ENCODE measurements around the gene SDE2.

Gene SDE2

DNA sequence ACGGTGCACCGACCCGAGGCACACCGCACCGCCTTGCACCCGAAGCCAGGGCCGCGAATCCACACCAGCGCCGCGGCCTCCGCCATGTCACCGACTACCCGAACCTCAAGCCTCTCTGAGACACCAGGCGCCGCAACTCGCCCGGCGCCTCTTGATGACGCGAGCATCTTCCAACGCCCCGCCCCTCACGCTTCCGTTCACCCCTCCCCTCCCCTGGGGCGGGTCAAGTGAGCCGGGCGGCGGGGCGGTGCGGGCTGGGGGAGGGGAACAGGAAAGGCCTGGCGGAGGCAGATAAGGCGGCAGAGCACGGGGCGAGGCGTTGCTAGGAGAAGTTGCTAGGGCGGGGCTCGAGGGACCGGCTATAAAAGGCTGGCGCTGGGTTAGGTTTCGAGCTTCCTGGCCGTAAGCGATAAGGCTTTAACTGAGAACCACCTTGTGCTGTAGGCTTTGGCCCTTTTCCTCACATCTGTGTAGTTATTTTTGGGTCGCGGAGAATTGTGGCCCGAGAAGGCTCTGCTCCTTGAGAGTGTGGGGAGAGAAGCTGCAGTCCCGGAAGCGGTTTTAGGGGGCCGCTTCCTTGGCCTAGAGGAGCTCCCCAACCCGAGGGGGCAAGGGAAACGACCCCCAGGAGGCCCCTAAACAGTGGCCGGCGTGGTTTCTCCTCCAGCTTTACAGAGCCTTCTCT lies at the start of gene SDE2:
SDE2 (minus strand) TSS at position 117 of the 685 bp plus-strand sequence; CDS start at position 86, 31 bp downstream.
- peak within 1 kb of the TSS; percentile 100 for H3K4me3 Mint-ChIP-seq
- peak; percentile 72 for ATAC-seq (ENCODE audit: low read depth)
- H3K4me1 Mint-ChIP-seq: peaks cover 42% of the 10 kb centered on the region
- H3K36me3 Mint-ChIP-seq: peaks cover 11% of the 10 kb centered on the region
- peak; percentile 98 to 100 for DNase-seq (ENCODE audit: low spot score in 2 of 2)
- no peaks in the 10 kb centered on the region for H3K27me3 Mint-ChIP-seq
- H3K27ac Mint-ChIP-seq: peak within 1 kb of the TSS; percentile 100
- no peaks in the 10 kb centered on the region for H3K9me3 Mint-ChIP-seq

DNA sequence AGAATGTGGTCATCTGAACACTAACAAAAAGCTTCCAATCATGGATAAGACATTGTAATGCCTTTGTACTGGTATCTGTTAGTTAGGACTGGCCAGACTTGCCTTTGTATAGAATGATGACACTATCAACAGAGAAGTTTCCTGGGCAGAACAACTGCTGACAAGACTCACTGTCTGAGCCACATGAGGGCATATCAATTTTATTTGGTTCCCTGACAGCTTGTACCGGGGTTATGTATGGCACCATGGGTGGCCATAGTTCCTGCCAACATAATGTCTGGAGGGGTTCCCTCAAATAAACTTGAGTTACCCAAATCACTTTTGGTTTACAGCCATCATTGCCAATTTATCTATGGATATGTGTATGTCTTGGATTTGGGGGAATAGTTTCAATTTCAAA lies 49.7 kb upstream of the SDE2 start:
- H3K4me1 Mint-ChIP-seq: peaks cover under 1% of the 10 kb centered on the region
- H3K36me3 Mint-ChIP-seq: peaks cover 10% of the 10 kb centered on the region
- no peak overlapping the region for H3K4me3 Mint-ChIP-seq
- ATAC-seq (ENCODE audit: low read depth) (no peak), DNase-seq (ENCODE audit: low spot score in 2 of 2) (no peak)
- H3K9me3 Mint-ChIP-seq: no peaks in the 10 kb centered on the region
- H3K27ac Mint-ChIP-seq: no peak overlapping the region
- no peaks in the 10 kb centered on the region for H3K27me3 Mint-ChIP-seq

DNA sequence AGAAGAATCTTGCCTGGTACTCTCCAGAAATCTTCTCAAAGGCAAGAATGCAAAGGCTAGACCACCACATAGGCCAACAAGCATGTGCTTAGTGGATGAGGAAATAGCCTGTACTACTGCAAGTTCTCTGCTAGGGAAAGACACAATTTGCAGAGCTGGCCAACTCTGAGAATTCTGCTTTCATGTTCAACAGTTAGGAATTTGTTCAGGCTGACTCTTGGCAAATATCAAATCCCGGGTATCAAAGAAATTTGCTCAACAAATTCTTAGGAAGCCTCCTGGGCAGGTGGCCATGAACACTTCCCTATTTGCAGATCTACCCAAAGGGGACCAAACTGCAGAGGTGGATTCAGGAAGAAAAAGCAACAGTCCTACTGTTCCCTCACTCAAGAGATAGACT lies 48.4 kb upstream of the SDE2 start:
- ATAC-seq (ENCODE audit: low read depth) (no peak), DNase-seq (ENCODE audit: low spot score in 2 of 2) (no peak)
- peaks cover 3% of the 10 kb centered on the region for H3K4me1 Mint-ChIP-seq
- H3K27ac Mint-ChIP-seq: no peak overlapping the region
- peaks cover 7% of the 10 kb centered on the region for H3K36me3 Mint-ChIP-seq
- no peaks in the 10 kb centered on the region for H3K27me3 Mint-ChIP-seq
- H3K9me3 Mint-ChIP-seq: no peaks in the 10 kb centered on the region
- H3K4me3 Mint-ChIP-seq: no peak overlapping the region

DNA sequence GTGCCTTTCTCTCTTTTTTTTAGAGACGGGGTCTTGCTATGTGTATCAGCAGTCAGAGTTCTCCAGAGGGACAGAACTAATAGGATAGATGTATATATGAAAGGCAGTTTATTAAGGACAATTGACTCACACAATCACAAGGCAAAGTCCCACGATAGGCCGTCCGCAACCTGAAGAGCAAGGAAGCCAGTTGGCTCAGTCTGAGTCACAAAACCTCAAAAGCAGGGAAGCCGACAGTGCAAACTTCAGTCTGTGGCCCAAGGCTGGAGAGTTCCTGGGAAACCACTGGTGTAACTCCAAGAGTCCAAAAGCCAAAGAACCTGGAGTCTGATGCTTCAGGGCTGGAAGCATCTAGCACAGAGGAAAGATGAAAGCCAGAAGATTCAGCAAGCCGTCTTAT lies 47.1 kb upstream of the SDE2 start:
- peaks cover 3% of the 10 kb centered on the region for H3K4me1 Mint-ChIP-seq
- H3K9me3 Mint-ChIP-seq: no peaks in the 10 kb centered on the region
- DNase-seq (ENCODE audit: low spot score in 2 of 2) (no peak), ATAC-seq (ENCODE audit: low read depth) (no peak)
- H3K36me3 Mint-ChIP-seq: peaks cover 6% of the 10 kb centered on the region
- no peak overlapping the region for H3K27ac Mint-ChIP-seq
- H3K27me3 Mint-ChIP-seq: no peaks in the 10 kb centered on the region
- no peak overlapping the region for H3K4me3 Mint-ChIP-seq

DNA sequence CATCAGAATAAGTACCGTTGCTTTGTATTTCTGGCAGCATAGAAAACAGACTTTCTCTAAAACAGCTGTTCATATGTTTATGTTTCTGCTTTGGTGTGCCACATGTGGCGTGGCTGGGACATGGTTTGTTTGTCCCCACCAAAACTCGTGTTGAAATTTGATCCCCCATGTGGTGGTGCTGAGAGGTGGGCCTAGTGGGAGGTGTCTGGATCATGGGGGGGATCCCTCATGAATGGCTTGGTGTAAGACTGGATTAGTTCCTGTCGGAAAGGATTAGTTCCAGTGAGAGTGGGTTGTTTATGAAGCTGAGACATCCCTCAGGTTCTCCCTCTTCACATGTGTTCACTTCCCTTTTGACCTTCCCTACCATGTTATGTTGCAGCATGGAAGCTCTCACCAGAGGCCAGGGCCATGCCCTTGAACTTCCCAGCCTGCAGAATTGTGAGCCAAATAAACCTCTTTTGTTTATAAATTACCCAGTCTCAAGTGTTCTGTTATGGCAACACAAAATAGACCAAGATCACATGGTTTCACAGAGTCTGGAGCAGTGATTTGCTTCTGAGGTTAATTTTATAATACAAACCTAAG lies 45.5 kb upstream of the SDE2 start:
- Mint-ChIP-seq H3K9me3 (no peaks in the 10 kb centered on the region), H3K4me3 (no peak overlapping the region), H3K36me3 (peaks cover 4% of the 10 kb centered on the region), H3K27ac (no peak overlapping the region), H3K4me1 (peaks cover 3% of the 10 kb centered on the region), H3K27me3 (no peaks in the 10 kb centered on the region)
- ATAC-seq (ENCODE audit: low read depth) (no peak), DNase-seq (ENCODE audit: low spot score in 2 of 2) (no peak)

DNA sequence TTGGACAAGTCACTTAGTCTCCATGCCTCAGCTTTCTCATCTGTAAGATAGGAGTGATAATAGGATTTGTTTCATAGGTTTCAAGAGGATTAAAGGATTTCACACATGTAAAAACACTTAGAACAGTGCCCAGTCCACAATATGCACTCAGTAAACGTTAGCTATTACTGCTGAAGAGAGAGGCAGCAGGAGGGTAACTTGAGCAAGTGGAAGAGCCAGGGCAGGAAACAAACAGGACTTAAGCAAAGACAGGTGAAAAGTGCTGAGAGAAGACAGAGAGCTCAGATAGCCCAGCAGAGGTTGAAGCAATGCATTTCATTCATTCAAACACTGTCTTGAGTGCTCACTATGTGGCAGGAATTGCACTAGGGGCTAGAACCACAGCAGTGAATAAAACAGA lies 42.3 kb upstream of the SDE2 start:
- peaks cover 3% of the 10 kb centered on the region for H3K4me1 Mint-ChIP-seq
- no peak overlapping the region for H3K4me3 Mint-ChIP-seq
- DNase-seq (ENCODE audit: low spot score in 2 of 2) (no peak), ATAC-seq (ENCODE audit: low read depth) (no peak)
- no peaks in the 10 kb centered on the region for H3K9me3 Mint-ChIP-seq
- no peaks in the 10 kb centered on the region for H3K27me3 Mint-ChIP-seq
- H3K27ac Mint-ChIP-seq: no peak overlapping the region
- H3K36me3 Mint-ChIP-seq: peaks cover 4% of the 10 kb centered on the region

DNA sequence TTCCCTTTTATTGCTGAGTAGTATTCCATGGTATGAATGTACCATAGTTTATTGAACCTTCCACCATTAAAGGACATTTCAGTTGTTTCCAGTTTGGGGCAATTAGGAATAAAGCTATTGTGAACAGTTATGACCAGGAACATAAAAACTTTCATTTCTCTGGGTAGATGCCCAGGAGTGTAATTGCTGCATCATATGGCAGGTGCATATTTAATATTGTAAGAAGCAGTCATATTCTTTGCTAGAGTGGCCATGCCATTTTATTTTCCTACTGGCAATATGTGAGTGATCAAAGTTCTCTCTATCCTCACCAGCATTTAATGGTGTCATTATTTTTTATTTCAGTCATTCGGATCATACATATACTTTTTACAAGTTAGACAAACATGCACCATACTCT lies 39.5 kb upstream of the SDE2 start:
- H3K27me3 Mint-ChIP-seq: no peaks in the 10 kb centered on the region
- H3K9me3 Mint-ChIP-seq: no peaks in the 10 kb centered on the region
- no peak for ATAC-seq (ENCODE audit: low read depth)
- H3K27ac Mint-ChIP-seq: no peak overlapping the region
- H3K36me3 Mint-ChIP-seq: no peaks in the 10 kb centered on the region
- H3K4me1 Mint-ChIP-seq: peaks cover under 1% of the 10 kb centered on the region
- no peak for DNase-seq (ENCODE audit: low spot score in 2 of 2)
- H3K4me3 Mint-ChIP-seq: no peak overlapping the region

DNA sequence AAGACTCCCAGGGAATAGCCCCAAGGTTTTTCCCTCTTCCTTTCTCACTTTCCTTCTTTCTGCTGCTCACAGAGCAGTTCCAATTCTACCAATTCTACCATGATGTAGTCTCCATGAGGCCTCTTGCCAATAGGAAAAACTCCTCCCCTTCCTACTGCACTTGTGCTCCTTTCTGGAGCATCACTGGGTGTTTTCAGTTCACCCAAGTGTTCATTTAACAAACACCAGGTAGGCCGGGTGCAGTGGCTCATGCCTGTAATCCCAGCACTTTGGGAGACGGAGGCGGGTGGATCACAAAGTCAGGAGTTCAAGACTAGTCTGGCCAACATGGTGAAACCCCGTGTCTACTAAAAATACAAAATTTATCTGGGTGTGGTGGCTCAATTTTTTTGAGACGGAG lies 36.8 kb upstream of the SDE2 start:
- Mint-ChIP-seq H3K4me1 (peaks cover 5% of the 10 kb centered on the region), H3K27me3 (no peaks in the 10 kb centered on the region), H3K9me3 (no peaks in the 10 kb centered on the region), H3K4me3 (no peak overlapping the region), H3K36me3 (no peaks in the 10 kb centered on the region), H3K27ac (peak overlapping the region; percentile 54)
- no peak for DNase-seq (ENCODE audit: low spot score in 2 of 2)
- ATAC-seq (ENCODE audit: low read depth): no peak

DNA sequence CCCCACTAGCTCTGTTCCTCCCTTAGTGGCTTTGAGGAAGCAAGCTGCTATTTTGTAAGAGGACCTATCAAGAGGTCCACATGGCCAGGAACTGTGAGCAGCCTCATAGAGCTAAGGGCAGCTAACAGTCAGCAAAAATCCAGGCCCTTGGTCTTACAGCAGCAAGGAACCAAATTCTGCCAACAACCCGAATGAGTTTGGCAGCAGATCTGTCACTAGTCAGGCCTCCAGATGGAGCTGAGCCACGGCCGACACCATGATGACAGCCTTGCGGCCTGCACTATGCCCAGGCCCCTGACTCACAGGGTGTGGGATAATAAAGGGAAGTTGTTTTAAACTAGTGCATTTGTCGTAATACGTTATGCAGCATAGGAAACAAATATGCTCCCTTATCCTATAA lies 35.3 kb upstream of the SDE2 start:
- no peak for DNase-seq (ENCODE audit: low spot score in 2 of 2)
- H3K9me3 Mint-ChIP-seq: no peaks in the 10 kb centered on the region
- no peaks in the 10 kb centered on the region for H3K27me3 Mint-ChIP-seq
- H3K4me1 Mint-ChIP-seq: peaks cover 12% of the 10 kb centered on the region
- H3K4me3 Mint-ChIP-seq: no peak overlapping the region
- H3K36me3 Mint-ChIP-seq: no peaks in the 10 kb centered on the region
- ATAC-seq (ENCODE audit: low read depth): no peak
- no peak overlapping the region for H3K27ac Mint-ChIP-seq

DNA sequence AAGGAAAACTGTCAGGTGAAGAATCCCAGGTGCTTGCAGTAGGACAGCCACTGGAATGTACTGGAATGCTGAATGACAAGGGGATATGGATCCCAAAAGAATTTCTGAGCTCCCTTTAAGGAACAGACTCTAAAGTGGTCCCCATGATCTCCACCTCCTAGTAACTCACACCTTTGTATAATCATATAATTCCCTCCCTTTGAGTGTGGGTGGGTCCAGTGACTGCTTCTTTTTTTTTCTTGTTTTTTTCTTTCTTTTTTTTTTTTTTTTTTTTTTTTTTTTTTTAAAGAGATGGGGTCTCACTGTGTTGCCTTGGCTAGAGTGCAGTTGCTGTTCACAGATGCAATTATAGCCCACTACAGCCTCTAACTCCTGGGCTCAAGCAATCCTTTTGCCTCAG lies 34.8 kb upstream of the SDE2 start:
- Mint-ChIP-seq H3K36me3 (no peaks in the 10 kb centered on the region), H3K4me3 (no peak overlapping the region), H3K9me3 (no peaks in the 10 kb centered on the region), H3K27me3 (no peaks in the 10 kb centered on the region), H3K27ac (no peak overlapping the region), H3K4me1 (peaks cover 15% of the 10 kb centered on the region)
- no peak for DNase-seq (ENCODE audit: low spot score in 2 of 2)
- no peak for ATAC-seq (ENCODE audit: low read depth)

DNA sequence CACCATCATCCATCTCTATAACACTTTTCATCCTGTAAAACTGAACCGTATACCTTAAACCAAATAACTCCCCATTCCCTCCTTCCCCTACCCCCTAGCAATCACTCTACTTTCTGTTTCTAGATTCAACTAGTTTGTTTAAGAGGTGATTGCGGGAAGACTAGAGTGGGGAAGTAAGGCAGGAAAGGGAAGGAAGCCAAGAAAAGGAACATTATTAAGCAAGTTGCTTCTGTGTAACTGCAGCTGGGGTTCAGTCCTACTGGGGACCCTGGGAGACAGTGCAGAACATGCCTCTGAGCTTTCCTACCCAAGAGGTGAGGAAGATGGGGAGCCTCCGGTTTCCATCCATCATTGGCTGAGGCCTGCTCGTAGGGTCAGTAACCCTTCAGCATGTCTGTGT lies 34.4 kb upstream of the SDE2 start:
- H3K27me3 Mint-ChIP-seq: no peaks in the 10 kb centered on the region

DNA sequence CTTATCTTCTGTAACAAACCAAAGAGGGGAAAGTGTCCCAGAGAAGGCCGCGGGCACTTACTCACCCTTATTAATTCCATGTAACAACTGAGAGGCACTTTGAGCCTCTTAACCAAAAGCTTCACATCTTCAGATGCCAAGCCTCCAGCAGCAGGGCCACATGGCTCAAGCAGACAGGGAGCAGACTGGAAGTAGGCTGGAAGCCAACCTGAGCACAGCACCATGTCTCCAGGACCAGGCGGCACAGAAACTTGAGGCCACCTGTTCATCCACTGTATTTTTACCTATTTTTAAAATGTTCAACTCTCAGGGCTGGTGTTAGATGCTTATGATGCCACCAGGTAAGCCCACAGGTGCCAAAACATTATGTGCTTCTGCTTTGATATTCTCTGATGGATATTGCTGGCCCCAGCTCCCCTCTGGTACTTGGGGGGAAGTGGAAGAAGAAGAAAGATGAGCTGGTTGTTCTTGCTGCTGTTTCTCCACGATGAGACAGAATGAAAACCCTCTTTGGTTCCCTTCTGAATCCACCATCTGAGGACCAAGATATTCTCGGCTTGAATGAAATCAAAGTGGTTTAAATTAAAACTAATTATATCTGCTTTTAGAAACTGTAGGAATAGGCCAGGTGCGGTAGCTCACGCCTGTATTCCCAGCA lies 30.6 kb upstream of the SDE2 start:
- H3K4me1 Mint-ChIP-seq: peaks cover 17% of the 10 kb centered on the region
- peak overlapping the region; percentile 96 for H3K27ac Mint-ChIP-seq
- H3K27me3 Mint-ChIP-seq: no peaks in the 10 kb centered on the region
- no peak for ATAC-seq (ENCODE audit: low read depth)
- no peak for DNase-seq (ENCODE audit: low spot score in 2 of 2)
- no peaks in the 10 kb centered on the region for H3K36me3 Mint-ChIP-seq
- no peaks in the 10 kb centered on the region for H3K9me3 Mint-ChIP-seq
- H3K4me3 Mint-ChIP-seq: no peak overlapping the region

More for the DNA sequence above, 34.4 kb upstream of the SDE2 start:
- Mint-ChIP-seq H3K4me3 (no peak overlapping the region), H3K36me3 (no peaks in the 10 kb centered on the region), H3K9me3 (no peaks in the 10 kb centered on the region), H3K27ac (no peak overlapping the region), H3K4me1 (peaks cover 17% of the 10 kb centered on the region)
- ATAC-seq (ENCODE audit: low read depth) (no peak), DNase-seq (ENCODE audit: low spot score in 2 of 2) (no peak)

DNA sequence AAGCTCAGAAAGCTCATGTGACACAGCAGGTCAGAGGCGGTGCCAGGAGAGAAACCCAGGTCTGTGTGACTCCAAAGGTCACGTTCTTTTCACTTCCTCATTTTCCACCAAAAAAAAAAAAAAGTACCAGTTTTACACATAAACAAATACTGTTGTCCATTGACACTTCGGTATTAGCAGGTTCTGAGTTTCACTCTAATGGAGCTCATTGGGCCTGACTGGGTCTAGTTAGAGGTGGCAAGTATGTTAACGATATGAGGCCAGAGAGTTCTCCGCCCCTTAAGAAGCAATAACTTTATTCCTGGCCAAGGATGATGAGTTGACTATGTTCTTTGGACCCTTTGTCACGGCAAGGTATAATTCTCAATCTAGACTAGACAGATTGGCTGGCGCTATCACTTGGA lies 30.0 kb upstream of the SDE2 start:
- peak; percentile 96 for ATAC-seq (ENCODE audit: low read depth)
- Mint-ChIP-seq H3K27me3 (no peaks in the 10 kb centered on the region), H3K4me3 (peak overlapping the region; percentile 49), H3K4me1 (peaks cover 17% of the 10 kb centered on the region), H3K27ac (peak overlapping the region; percentile 96), H3K9me3 (no peaks in the 10 kb centered on the region), H3K36me3 (no peaks in the 10 kb centered on the region)
- DNase-seq (ENCODE audit: low spot score in 2 of 2): peak; percentile 29 to 61

DNA sequence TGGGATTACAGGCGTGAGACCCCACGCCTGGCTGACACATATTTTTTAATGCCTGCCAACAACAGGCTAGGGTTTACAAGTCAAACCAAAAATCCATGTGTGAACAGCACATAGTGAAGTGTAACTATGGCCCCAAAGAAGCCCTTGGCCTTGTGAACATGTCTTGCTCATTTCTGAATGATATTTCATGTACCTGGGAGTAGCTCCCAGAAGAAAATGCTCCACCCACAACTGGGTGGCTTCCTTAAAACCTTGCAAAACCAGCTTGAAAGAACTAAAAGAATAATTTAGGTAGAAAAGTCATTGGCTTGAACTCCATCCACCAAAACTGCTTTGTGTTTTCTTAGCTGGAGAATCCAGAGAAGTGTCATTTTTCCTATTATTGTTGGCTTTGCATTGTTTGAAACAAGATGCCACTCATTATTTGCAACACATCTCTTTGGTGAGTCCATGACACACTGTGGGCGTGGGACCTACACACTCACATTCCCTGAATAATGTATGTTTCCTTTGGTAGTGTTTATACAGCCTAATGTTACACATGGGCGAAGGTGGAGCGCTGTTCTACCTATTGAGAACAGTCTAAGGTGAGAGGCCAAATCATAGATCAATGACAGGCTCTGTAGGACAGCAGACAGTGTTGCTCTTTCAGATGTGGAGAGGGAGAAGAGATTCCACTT lies 28.5 kb upstream of the SDE2 start:
- peaks cover 12% of the 10 kb centered on the region for H3K4me1 Mint-ChIP-seq
- H3K4me3 Mint-ChIP-seq: no peak overlapping the region
- no peaks in the 10 kb centered on the region for H3K27me3 Mint-ChIP-seq
- no peaks in the 10 kb centered on the region for H3K9me3 Mint-ChIP-seq
- no peaks in the 10 kb centered on the region for H3K36me3 Mint-ChIP-seq
- DNase-seq (ENCODE audit: low spot score in 2 of 2) (no peak), ATAC-seq (ENCODE audit: low read depth) (no peak)
- peak overlapping the region; percentile 96 for H3K27ac Mint-ChIP-seq

Measured in memory B cell (primary cell).